Measurements from ENCODE around the gene DNMT3L. TPM values are rescaled to one million over a fixed set of nuclear protein-coding genes. Genes with fewer than 3 reads are reported as not detected.
"Not testable (repeated sequence)": the region's sequence is repeated elsewhere in the genome, so short reads cannot be mapped to it uniquely, and the experiment has no call there.

Gene DNMT3L
- polyA plus RNA-seq, 2 donors, result not detected

GRCh38 chr21:44289381-44290010 lies 27.8 kb upstream of the DNMT3L start:
- no peaks in the 10 kb centered on the region for H3K9me3 ChIP-seq (ENCODE audit: control insufficient read depth in 2 of 2, insufficient read depth in 1 of 2, low read depth in 1 of 2, low read length in 1 of 2)
- H3K27ac ChIP-seq (ENCODE audit: low read depth in 2 of 2, low read length in 1 of 2), result no peak overlapping the region
- no peaks in the 10 kb centered on the region for H3K27me3 ChIP-seq (ENCODE audit: control insufficient read depth in 1 of 2, insufficient read depth in 2 of 2, low read length in 2 of 2)
- H3K36me3 ChIP-seq (ENCODE audit: control insufficient read depth in 2 of 2, insufficient read depth in 2 of 2, low read length in 1 of 2), result no peaks in the 10 kb centered on the region
- no peak overlapping the region for H3K4me3 ChIP-seq (ENCODE audit: low read depth in 1 of 2, low read length in 2 of 2)
- WGBS, 2 donors, result 75 to 78% methylated on average over 24 of the region's 24 CpGs
- H3K4me1 ChIP-seq (ENCODE audit: control insufficient read depth in 2 of 2, insufficient read depth in 2 of 2, low read length in 1 of 2), result peaks cover 0 to 7% of the 10 kb centered on the region in 2 donors

- WGBS, 2 donors, result 86 to 90% methylated on average over 23 of the region's 23 CpGs
- H3K27me3 ChIP-seq (ENCODE audit: control insufficient read depth in 1 of 2, insufficient read depth in 2 of 2, low read length in 2 of 2), result no peaks in the 10 kb centered on the region
- H3K27ac ChIP-seq (ENCODE audit: low read depth in 2 of 2, low read length in 1 of 2), result no peak overlapping the region
- H3K4me3 ChIP-seq (ENCODE audit: low read depth in 1 of 2, low read length in 2 of 2), result no peak overlapping the region
- H3K9me3 ChIP-seq (ENCODE audit: control insufficient read depth in 2 of 2, insufficient read depth in 1 of 2, low read depth in 1 of 2, low read length in 1 of 2), result no peaks in the 10 kb centered on the region
- H3K36me3 ChIP-seq (ENCODE audit: control insufficient read depth in 2 of 2, insufficient read depth in 2 of 2, low read length in 1 of 2), result no peaks in the 10 kb centered on the region
- H3K4me1 ChIP-seq (ENCODE audit: control insufficient read depth in 2 of 2, insufficient read depth in 2 of 2, low read length in 1 of 2), result peaks cover 0 to 5% of the 10 kb centered on the region in 2 donors
Measured at GRCh38 chr21:44288251-44289110, 26.8 kb upstream of the DNMT3L start.

- H3K27ac ChIP-seq (ENCODE audit: low read depth in 2 of 2, low read length in 1 of 2), result no peak overlapping the region
- H3K27me3 ChIP-seq (ENCODE audit: control insufficient read depth in 1 of 2, insufficient read depth in 2 of 2, low read length in 2 of 2), result no peaks in the 10 kb centered on the region
- peaks cover 0 to 5% of the 10 kb centered on the region in 2 donors for H3K4me1 ChIP-seq (ENCODE audit: control insufficient read depth in 2 of 2, insufficient read depth in 2 of 2, low read length in 1 of 2)
- no peaks in the 10 kb centered on the region for H3K36me3 ChIP-seq (ENCODE audit: control insufficient read depth in 2 of 2, insufficient read depth in 2 of 2, low read length in 1 of 2)
- WGBS, 2 donors, result 67 to 68% methylated on average over 31 of the region's 31 CpGs
- no peaks in the 10 kb centered on the region for H3K9me3 ChIP-seq (ENCODE audit: control insufficient read depth in 2 of 2, insufficient read depth in 1 of 2, low read depth in 1 of 2, low read length in 1 of 2)
- H3K4me3 ChIP-seq (ENCODE audit: low read depth in 1 of 2, low read length in 2 of 2), result no peak overlapping the region
Measured at GRCh38 chr21:44286716-44287632, 25.3 kb upstream of the DNMT3L start.

- 50 to 51% methylated on average over 18 to 21 of the region's 21 CpGs for WGBS, 2 donors
- H3K4me3 ChIP-seq (ENCODE audit: low read depth in 1 of 2, low read length in 2 of 2), result no peak overlapping the region
Measured at GRCh38 chr21:44286086-44286715, 24.5 kb upstream of the DNMT3L start.

GRCh38 chr21:44285138-44285992 lies 23.7 kb upstream of the DNMT3L start, which contains the start of gene AIRE:
TSS of gene AIRE (plus strand) at chr21:44285876. CDS start at chr21:44286007, 131 bp downstream.
- Histone ChIP-seq H3K27ac (ENCODE audit: low read depth in 2 of 2, low read length in 1 of 2) (no peak within 1 kb of the TSS), H3K4me3 (ENCODE audit: low read depth in 1 of 2, low read length in 2 of 2) (no peak within 1 kb of the TSS), H3K4me1 (ENCODE audit: control insufficient read depth in 2 of 2, insufficient read depth in 2 of 2, low read length in 1 of 2) (peaks cover 0 to 5% of the 10 kb centered on the region in 2 donors), H3K9me3 (ENCODE audit: control insufficient read depth in 2 of 2, insufficient read depth in 1 of 2, low read depth in 1 of 2, low read length in 1 of 2) (no peaks in the 10 kb centered on the region), H3K36me3 (ENCODE audit: control insufficient read depth in 2 of 2, insufficient read depth in 2 of 2, low read length in 1 of 2) (no peaks in the 10 kb centered on the region), H3K27me3 (ENCODE audit: control insufficient read depth in 1 of 2, insufficient read depth in 2 of 2, low read length in 2 of 2) (no peaks in the 10 kb centered on the region)
- WGBS, 2 donors, result 31% methylated on average over 44 to 56 of the region's 56 CpGs

More at GRCh38 chr21:44286086-44286715, 24.5 kb upstream of the DNMT3L start:
- H3K9me3 ChIP-seq (ENCODE audit: control insufficient read depth in 2 of 2, insufficient read depth in 1 of 2, low read depth in 1 of 2, low read length in 1 of 2), result no peaks in the 10 kb centered on the region
- H3K27me3 ChIP-seq (ENCODE audit: control insufficient read depth in 1 of 2, insufficient read depth in 2 of 2, low read length in 2 of 2), result no peaks in the 10 kb centered on the region
- peaks cover 0 to 5% of the 10 kb centered on the region in 2 donors for H3K4me1 ChIP-seq (ENCODE audit: control insufficient read depth in 2 of 2, insufficient read depth in 2 of 2, low read length in 1 of 2)
- no peaks in the 10 kb centered on the region for H3K36me3 ChIP-seq (ENCODE audit: control insufficient read depth in 2 of 2, insufficient read depth in 2 of 2, low read length in 1 of 2)
- no peak overlapping the region for H3K27ac ChIP-seq (ENCODE audit: low read depth in 2 of 2, low read length in 1 of 2)

- H3K4me3 ChIP-seq (ENCODE audit: low read depth in 1 of 2, low read length in 2 of 2), result no peak overlapping the region
- no peak overlapping the region for H3K27ac ChIP-seq (ENCODE audit: low read depth in 2 of 2, low read length in 1 of 2)
- WGBS, 2 donors, result 80 to 82% methylated on average over 9 to 11 of the region's 11 CpGs
- no peaks in the 10 kb centered on the region for H3K27me3 ChIP-seq (ENCODE audit: control insufficient read depth in 1 of 2, insufficient read depth in 2 of 2, low read length in 2 of 2)
- H3K4me1 ChIP-seq (ENCODE audit: control insufficient read depth in 2 of 2, insufficient read depth in 2 of 2, low read length in 1 of 2), result peaks cover 0 to 5% of the 10 kb centered on the region in 2 donors
- no peaks in the 10 kb centered on the region for H3K36me3 ChIP-seq (ENCODE audit: control insufficient read depth in 2 of 2, insufficient read depth in 2 of 2, low read length in 1 of 2)
- H3K9me3 ChIP-seq (ENCODE audit: control insufficient read depth in 2 of 2, insufficient read depth in 1 of 2, low read depth in 1 of 2, low read length in 1 of 2), result no peaks in the 10 kb centered on the region
Measured at GRCh38 chr21:44283948-44284347, 22.3 kb upstream of the DNMT3L start.

- not testable (repeated sequence) for H3K27ac ChIP-seq (ENCODE audit: low read depth in 2 of 2, low read length in 1 of 2); H3K4me3 ChIP-seq (ENCODE audit: low read depth in 1 of 2, low read length in 2 of 2); H3K36me3 ChIP-seq (ENCODE audit: control insufficient read depth in 2 of 2, insufficient read depth in 2 of 2, low read length in 1 of 2); H3K27me3 ChIP-seq (ENCODE audit: control insufficient read depth in 1 of 2, insufficient read depth in 2 of 2, low read length in 2 of 2); H3K4me1 ChIP-seq (ENCODE audit: control insufficient read depth in 2 of 2, insufficient read depth in 2 of 2, low read length in 1 of 2); H3K9me3 ChIP-seq (ENCODE audit: control insufficient read depth in 2 of 2, insufficient read depth in 1 of 2, low read depth in 1 of 2, low read length in 1 of 2)
- 60 to 63% methylated on average over 11 of the region's 11 CpGs for WGBS, 2 donors
Measured at GRCh38 chr21:44283211-44283785, 21.6 kb upstream of the DNMT3L start.

GRCh38 chr21:44282370-44282769 lies 20.7 kb upstream of the DNMT3L start:
- no peak overlapping the region for H3K27ac ChIP-seq (ENCODE audit: low read depth in 2 of 2, low read length in 1 of 2)
- H3K27me3 ChIP-seq (ENCODE audit: control insufficient read depth in 1 of 2, insufficient read depth in 2 of 2, low read length in 2 of 2), result no peaks in the 10 kb centered on the region
- H3K4me1 ChIP-seq (ENCODE audit: control insufficient read depth in 2 of 2, insufficient read depth in 2 of 2, low read length in 1 of 2), result peaks cover 0 to 5% of the 10 kb centered on the region in 2 donors
- 88 to 90% methylated on average over 9 of the region's 9 CpGs for WGBS, 2 donors
- no peaks in the 10 kb centered on the region for H3K36me3 ChIP-seq (ENCODE audit: control insufficient read depth in 2 of 2, insufficient read depth in 2 of 2, low read length in 1 of 2)
- H3K4me3 ChIP-seq (ENCODE audit: low read depth in 1 of 2, low read length in 2 of 2), result no peak overlapping the region
- no peaks in the 10 kb centered on the region for H3K9me3 ChIP-seq (ENCODE audit: control insufficient read depth in 2 of 2, insufficient read depth in 1 of 2, low read depth in 1 of 2, low read length in 1 of 2)

Measured in esophagus (tissue), 2 donors.